GM12878 (cell line): Measurements from ENCODE around the gene SLC4A3. TPM values are rescaled to one million over a fixed set of nuclear protein-coding genes. Genes with fewer than 3 reads are reported as not detected.

ENCODE experiments used
- ATAC-seq: fragments of 200-7000 bp; cut with Tn5 transposase; 3 replicates; pipeline ENCODE4 v1.9.1; 2020; ENCODE audit warnings: mild to moderate bottlenecking, moderate library complexity
- BruUV-seq: library from RNA; stranded (reverse); fragments of 400-500 nt; replicated peaks from 2 replicates; lab custom pipeline; 2021; lab: Mats Ljungman, UMichigan
- CTCF ChIA-PET: fragments of 300-600 bp; sonication (Branson Sonifier 250); formaldehyde crosslinking; extraction: SDS; loops from one replicate; lab custom pipeline; 2021; ENCODE audit warnings: inconsistent platforms; lab: Yijun Ruan, JAX
- POLR2A ChIA-PET: fragments of 350-600 bp; formaldehyde crosslinking; extraction: SDS; loops from one replicate; lab custom pipeline; 2021; ENCODE audit warnings: inconsistent platforms; lab: Charles Lee
- RAD21 ChIA-PET: fragments of 300-600 bp; sonication (Branson Sonifier 250); formaldehyde crosslinking; loops from one replicate; lab custom pipeline; 2023; ENCODE audit warnings: antibody characterized with exemption; ENCODE audit not compliant: unreplicated experiment; lab: Charles Lee
- SMC1A ChIA-PET: fragments of 300-600 bp; sonication (Branson Sonifier 250); formaldehyde crosslinking; loops from one replicate; lab custom pipeline; 2023; ENCODE audit not compliant: unreplicated experiment, uncharacterized antibody; lab: Charles Lee
- DNase-seq: peaks from one replicate; pipeline ENCODE4 v3.0.0-alpha.2; 2011; ENCODE audit warnings: low read depth, low spot score
- FAIRE-seq: peaks from 3 replicates; lab custom pipeline; 2011; peaks lifted over from hg19 to GRCh38; lab: Jason Lieb, UNC
- H2AFZ ChIP-seq: 2 replicates; pipeline ENCODE4 v1.6.0; 2011; ENCODE audit warnings: low read depth, low read length, control low read depth; ENCODE audit not compliant: control insufficient read depth
- H3K27ac ChIP-seq: 2 replicates; pipeline ENCODE4 v1.5.1; 2011; ENCODE audit warnings: control low read depth; ENCODE audit not compliant: control insufficient read depth, insufficient read depth
- H3K27me3 ChIP-seq, 2 experiments: replicated peaks in 1 of 2; 2 replicates each; pipeline versions ENCODE4 v1.6.0 to v1.6.1; 2011; ENCODE audit warnings: low read length in 1 of 2; ENCODE audit not compliant: control insufficient read depth in 2 of 2, insufficient read depth in 2 of 2
- H3K36me3 ChIP-seq, 2 experiments: 2 replicates each; pipeline ENCODE4 v1.5.1; 2011; ENCODE audit warnings: low read length in 1 of 2; ENCODE audit not compliant: control insufficient read depth in 2 of 2, insufficient read depth in 2 of 2
- H3K4me1 ChIP-seq: 2 replicates; pipeline ENCODE4 v1.6.1; 2011; ENCODE audit warnings: mild to moderate bottlenecking, low read length, moderate library complexity, mixed read lengths; ENCODE audit not compliant: control insufficient read depth, insufficient read depth
- H3K4me2 ChIP-seq: 2 replicates; pipeline ENCODE4 v1.6.0; 2011; ENCODE audit warnings: control low read depth; ENCODE audit not compliant: control insufficient read depth, insufficient read depth
- H3K4me3 ChIP-seq: fragments of 200-600 bp; sonication (generic); 2 replicates; pipeline ENCODE4 v1.5.1; 2016
- H3K79me2 ChIP-seq: 2 replicates; pipeline ENCODE4 v1.6.0; 2011; ENCODE audit warnings: low read length; ENCODE audit not compliant: control insufficient read depth, insufficient read depth
- H3K9ac ChIP-seq: 2 replicates; pipeline ENCODE4 v1.8.0; 2011; ENCODE audit warnings: low read length, control low read depth, mixed read lengths; ENCODE audit not compliant: control insufficient read depth, insufficient read depth
- H3K9me3 ChIP-seq: replicated peaks from 3 replicates; pipeline ENCODE4 v1.5.1; 2011; ENCODE audit warnings: mild to moderate bottlenecking, low read length; ENCODE audit not compliant: control insufficient read depth, insufficient read depth
- H4K20me1 ChIP-seq: 2 replicates; pipeline ENCODE4 v1.6.0; 2011; ENCODE audit not compliant: control insufficient read depth, insufficient read depth
- CHD4 ChIP-seq: fragments of 200-600 bp; sonication (generic); IDR thresholded peaks from 2 replicates; pipeline ENCODE4 v1.6.1; 2016; ENCODE audit warnings: mild to moderate bottlenecking
- KAT2A ChIP-seq: conservative IDR thresholded peaks from 2 replicates; pipeline ENCODE4 v1.6.1; 2011; ENCODE audit warnings: low read depth, low read length; ENCODE audit not compliant: control insufficient read depth
- KDM1A ChIP-seq: fragments of 200-600 bp; sonication (generic); IDR thresholded peaks from 2 replicates; pipeline ENCODE4 v1.6.1; 2016; ENCODE audit warnings: borderline replicate concordance
- LARP7 ChIP-seq: fragments of 450-650 bp; IDR thresholded peaks from 2 replicates; pipeline ENCODE4 v1.6.1; 2017; ENCODE audit warnings: mild to moderate bottlenecking
- MYC ChIP-seq: IDR thresholded peaks from 2 replicates; pipeline ENCODE4 v1.6.1; 2011; ENCODE audit warnings: mild to moderate bottlenecking, low read length, moderate library complexity, inconsistent platforms; ENCODE audit not compliant: insufficient read depth, insufficient replicate concordance, insufficient read length, severe bottlenecking
- SPI1 ChIP-seq: IDR thresholded peaks from 2 replicates; pipeline ENCODE4 v1.6.1; 2011; ENCODE audit warnings: low read depth, mild to moderate bottlenecking, low read length, moderate library complexity, borderline replicate concordance; ENCODE audit not compliant: insufficient read depth
- SREBF1 ChIP-seq: IDR thresholded peaks from 2 replicates; pipeline ENCODE4 v1.6.1; 2012; ENCODE audit warnings: mild to moderate bottlenecking, low read length
- SREBF2 ChIP-seq: IDR thresholded peaks from 2 replicates; pipeline ENCODE4 v1.6.1; 2012; ENCODE audit warnings: mild to moderate bottlenecking, low read length
- YY1 ChIP-seq: IDR thresholded peaks from 2 replicates; pipeline ENCODE4 v1.6.1; 2011; ENCODE audit warnings: low read depth, mild to moderate bottlenecking, low read length
- ZNF274 ChIP-seq: IDR thresholded peaks from one replicate; pipeline ENCODE4 v1.8.0; 2011; ENCODE audit not compliant: insufficient read length, insufficient read depth
- WGBS: methylation state at CpG from one replicate; pipeline ENCODE4 v1.1.6; 2016; ENCODE audit warnings: low lambda C conversion rate; ENCODE audit not compliant: insufficient replicate concordance, insufficient coverage; ENCODE audit errors: missing lambda C conversion rate; 5-methylcytosine and 5-hydroxymethylcytosine counted together
- in situ Hi-C: fragments of 300-500 bp; cut with MboI; formaldehyde crosslinking; loops from 9 replicates; pipeline ENCODE4 v1.14.3; 2018; ENCODE audit warnings: mixed read lengths
- intact Hi-C: fragments of 100-400 bp; cut with micrococcal nuclease; formaldehyde crosslinking; loops from one replicate; pipeline ENCODE4 v1.14.2; 2022; ENCODE audit not compliant: unreplicated experiment
- polyA plus RNA-seq, 11 experiments: library from polyadenylated mRNA; depleted of rRNA in 4 of 11; unstranded in 6 of 11; stranded (reverse) in 5 of 11; fragments of >200 nt; fragmentation: Nextera tagmentation in 4 of 11; fragmentation: Illumina TruSeq in 1 of 11; extraction: Ambion mirVana in 4 of 11; extraction: Trizol in 1 of 11; gene quantifications; 1 replicate in 1 of 11; 2 replicates in 10 of 11; pipeline versions ENCODE4 v1.2.1 to v1.2.3, GENCODE V29; 2011 to 2016; ENCODE audit warnings: inconsistent platforms in 2 of 11, missing spikeins in 2 of 11, low read depth in 1 of 11
- total RNA-seq, 4 experiments: library from RNA; depleted of rRNA in 3 of 4; stranded (reverse); fragments of >200 nt in 3 of 4; fragmentation: Illumina TruSeq in 1 of 4; extraction: Trizol in 1 of 4; gene quantifications; 2 replicates each; pipeline versions ENCODE4 v1.2.1 to v1.2.3, GENCODE V29; 2013 to 2021
- TF ChIP-seq, protein P1 (sequence below): IDR thresholded peaks from 2 replicates; pipeline ENCODE4 v1.6.1; 2012; ENCODE audit warnings: mild to moderate bottlenecking, low read depth, low read length
- TF ChIP-seq, protein P2 (sequence below): fragments of 450-650 bp; IDR thresholded peaks from 2 replicates; pipeline ENCODE4 v1.6.1; 2017; ENCODE audit warnings: borderline replicate concordance
- TF ChIP-seq, protein P3 (sequence below): IDR thresholded peaks from 2 replicates; pipeline ENCODE4 v1.6.1; 2011; ENCODE audit warnings: borderline replicate concordance, low read depth, mild to moderate bottlenecking, moderate library complexity, mixed read lengths, low read length; ENCODE audit not compliant: insufficient read depth; ENCODE audit errors: extremely low read length

The SLC4A3 gene
- total and polyA plus RNA-seq, 10 of the 15 experiments (the other 5 are each of a cell fraction or from before 2014, with no cell fraction given): 0.05 to 0.08 TPM; not detected in 8

DNA sequence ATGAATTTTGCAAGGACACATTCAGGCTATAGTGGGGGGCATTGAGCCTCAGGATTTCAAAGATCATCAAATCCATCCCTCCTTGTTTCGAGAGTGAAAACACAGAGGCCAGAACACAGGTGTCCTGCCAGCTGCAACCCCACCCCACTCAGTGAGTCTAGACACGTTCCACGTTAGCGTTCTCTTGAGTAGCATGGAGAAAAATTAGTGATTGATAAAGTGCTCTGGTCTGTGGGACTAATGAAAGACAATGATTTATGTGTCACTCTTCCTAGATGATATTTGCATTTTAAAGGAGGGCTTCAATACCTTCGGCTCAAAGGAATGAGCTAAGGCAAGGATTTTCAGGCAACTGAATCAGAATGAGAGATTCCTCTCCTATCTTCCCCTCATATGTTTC is 43.8 kb downstream of the SLC4A3 start:
- no peak for ATAC-seq
- TF ChIP-seq LARP7 (no peak), SPI1 (no peak), SREBF2 (no peak), MYC (no peak), KAT2A (no peak), ZNF274 (no peak), KDM1A (no peak), SREBF1 (no peak), YY1 (no peak), CHD4 (no peak)
- TF ChIP-seq, protein P1, sequence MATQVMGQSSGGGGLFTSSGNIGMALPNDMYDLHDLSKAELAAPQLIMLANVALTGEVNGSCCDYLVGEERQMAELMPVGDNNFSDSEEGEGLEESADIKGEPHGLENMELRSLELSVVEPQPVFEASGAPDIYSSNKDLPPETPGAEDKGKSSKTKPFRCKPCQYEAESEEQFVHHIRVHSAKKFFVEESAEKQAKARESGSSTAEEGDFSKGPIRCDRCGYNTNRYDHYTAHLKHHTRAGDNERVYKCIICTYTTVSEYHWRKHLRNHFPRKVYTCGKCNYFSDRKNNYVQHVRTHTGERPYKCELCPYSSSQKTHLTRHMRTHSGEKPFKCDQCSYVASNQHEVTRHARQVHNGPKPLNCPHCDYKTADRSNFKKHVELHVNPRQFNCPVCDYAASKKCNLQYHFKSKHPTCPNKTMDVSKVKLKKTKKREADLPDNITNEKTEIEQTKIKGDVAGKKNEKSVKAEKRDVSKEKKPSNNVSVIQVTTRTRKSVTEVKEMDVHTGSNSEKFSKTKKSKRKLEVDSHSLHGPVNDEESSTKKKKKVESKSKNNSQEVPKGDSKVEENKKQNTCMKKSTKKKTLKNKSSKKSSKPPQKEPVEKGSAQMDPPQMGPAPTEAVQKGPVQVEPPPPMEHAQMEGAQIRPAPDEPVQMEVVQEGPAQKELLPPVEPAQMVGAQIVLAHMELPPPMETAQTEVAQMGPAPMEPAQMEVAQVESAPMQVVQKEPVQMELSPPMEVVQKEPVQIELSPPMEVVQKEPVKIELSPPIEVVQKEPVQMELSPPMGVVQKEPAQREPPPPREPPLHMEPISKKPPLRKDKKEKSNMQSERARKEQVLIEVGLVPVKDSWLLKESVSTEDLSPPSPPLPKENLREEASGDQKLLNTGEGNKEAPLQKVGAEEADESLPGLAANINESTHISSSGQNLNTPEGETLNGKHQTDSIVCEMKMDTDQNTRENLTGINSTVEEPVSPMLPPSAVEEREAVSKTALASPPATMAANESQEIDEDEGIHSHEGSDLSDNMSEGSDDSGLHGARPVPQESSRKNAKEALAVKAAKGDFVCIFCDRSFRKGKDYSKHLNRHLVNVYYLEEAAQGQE: no peak
- TF ChIP-seq, protein P2, sequence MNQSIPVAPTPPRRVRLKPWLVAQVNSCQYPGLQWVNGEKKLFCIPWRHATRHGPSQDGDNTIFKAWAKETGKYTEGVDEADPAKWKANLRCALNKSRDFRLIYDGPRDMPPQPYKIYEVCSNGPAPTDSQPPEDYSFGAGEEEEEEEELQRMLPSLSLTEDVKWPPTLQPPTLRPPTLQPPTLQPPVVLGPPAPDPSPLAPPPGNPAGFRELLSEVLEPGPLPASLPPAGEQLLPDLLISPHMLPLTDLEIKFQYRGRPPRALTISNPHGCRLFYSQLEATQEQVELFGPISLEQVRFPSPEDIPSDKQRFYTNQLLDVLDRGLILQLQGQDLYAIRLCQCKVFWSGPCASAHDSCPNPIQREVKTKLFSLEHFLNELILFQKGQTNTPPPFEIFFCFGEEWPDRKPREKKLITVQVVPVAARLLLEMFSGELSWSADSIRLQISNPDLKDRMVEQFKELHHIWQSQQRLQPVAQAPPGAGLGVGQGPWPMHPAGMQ: no peak
- TF ChIP-seq, protein P3, sequence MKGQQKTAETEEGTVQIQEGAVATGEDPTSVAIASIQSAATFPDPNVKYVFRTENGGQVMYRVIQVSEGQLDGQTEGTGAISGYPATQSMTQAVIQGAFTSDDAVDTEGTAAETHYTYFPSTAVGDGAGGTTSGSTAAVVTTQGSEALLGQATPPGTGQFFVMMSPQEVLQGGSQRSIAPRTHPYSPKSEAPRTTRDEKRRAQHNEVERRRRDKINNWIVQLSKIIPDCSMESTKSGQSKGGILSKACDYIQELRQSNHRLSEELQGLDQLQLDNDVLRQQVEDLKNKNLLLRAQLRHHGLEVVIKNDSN: no peak
- Histone ChIP-seq H3K27ac (no peak overlapping the region), H3K4me3 (no peak overlapping the region), H3K9ac (no peak overlapping the region), H2AFZ (no peak overlapping the region), H3K4me1 (no peaks in the 10 kb centered on the region), H3K9me3 (no peaks in the 10 kb centered on the region; the same call in 2 of the 3 replicates), H4K20me1 (no peaks in the 10 kb centered on the region), H3K79me2 (no peaks in the 10 kb centered on the region), H3K36me3 (no peaks in the 10 kb centered on the region), H3K4me2 (no peak overlapping the region), H3K27me3 (peaks cover 0 to 2% of the 10 kb centered on the region in 2 experiments; a peak in 1 of 4 replicates)
- intact Hi-C loops (no loop called here), in situ Hi-C loops (no loop called here)
- ChIA-PET CTCF (interaction anchor here (1.7 to 2.0 kb wide), 2 partner anchors 8 to 23 kb away, joined by 5 read pairs; no protein-coding TSS in a partner anchor), POLR2A (no interaction called here), SMC1A (interaction anchor here (1.5 to 1.8 kb wide), 2 partner anchors 10 to 13 kb away, joined by 3 to 5 read pairs; no protein-coding TSS in a partner anchor), RAD21 (no interaction called here)
- WGBS: 22% methylated on average over 5 of the region's 5 CpGs
- BruUV-seq: no TSS peak
- no peak for FAIRE-seq
- DNase-seq: no peak
